ENCODE results near the gene VAT1.
A peak's percentile ranks its signal among the peaks of the same experiment; 100 is the strongest.

The VAT1 gene

DNA sequence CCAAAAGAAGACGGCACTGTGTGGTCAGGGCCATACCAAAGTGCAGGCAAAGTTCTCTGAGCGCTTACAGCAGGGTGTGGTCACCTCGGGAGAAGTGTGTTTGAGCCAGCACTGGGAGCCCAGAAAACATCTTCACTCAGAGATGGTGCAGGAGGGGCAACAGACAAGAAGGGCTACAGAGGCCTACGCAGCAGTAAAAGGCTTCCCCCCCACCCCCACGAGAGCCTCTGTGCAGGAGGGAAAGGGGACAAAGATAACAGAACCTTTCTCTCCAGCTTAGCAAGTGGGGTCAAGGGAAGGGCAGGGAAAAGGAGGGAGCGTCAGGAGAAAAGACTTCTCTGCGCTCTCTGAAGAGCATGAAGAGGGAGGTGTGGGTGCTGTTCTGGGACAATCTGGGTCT, 2.8 kb downstream of the VAT1 start:
- peaks cover 35% of the 10 kb centered on the region for H3K36me3 ChIP-seq (replicated peaks)
- no peaks in the 10 kb centered on the region for H3K27me3 ChIP-seq (replicated peaks)
- no peak overlapping the region for H3K4me3 ChIP-seq (ENCODE audit: low read depth, low read length)
- in situ Hi-C loops (cut with HindIII; ENCODE audit: low pct_ligation_motif_present, low sequenced_read_pairs), result no loop called here
- TF ChIP-seq, protein P1, sequence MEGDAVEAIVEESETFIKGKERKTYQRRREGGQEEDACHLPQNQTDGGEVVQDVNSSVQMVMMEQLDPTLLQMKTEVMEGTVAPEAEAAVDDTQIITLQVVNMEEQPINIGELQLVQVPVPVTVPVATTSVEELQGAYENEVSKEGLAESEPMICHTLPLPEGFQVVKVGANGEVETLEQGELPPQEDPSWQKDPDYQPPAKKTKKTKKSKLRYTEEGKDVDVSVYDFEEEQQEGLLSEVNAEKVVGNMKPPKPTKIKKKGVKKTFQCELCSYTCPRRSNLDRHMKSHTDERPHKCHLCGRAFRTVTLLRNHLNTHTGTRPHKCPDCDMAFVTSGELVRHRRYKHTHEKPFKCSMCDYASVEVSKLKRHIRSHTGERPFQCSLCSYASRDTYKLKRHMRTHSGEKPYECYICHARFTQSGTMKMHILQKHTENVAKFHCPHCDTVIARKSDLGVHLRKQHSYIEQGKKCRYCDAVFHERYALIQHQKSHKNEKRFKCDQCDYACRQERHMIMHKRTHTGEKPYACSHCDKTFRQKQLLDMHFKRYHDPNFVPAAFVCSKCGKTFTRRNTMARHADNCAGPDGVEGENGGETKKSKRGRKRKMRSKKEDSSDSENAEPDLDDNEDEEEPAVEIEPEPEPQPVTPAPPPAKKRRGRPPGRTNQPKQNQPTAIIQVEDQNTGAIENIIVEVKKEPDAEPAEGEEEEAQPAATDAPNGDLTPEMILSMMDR (IDR thresholded peaks at IDR 0.05; ENCODE audit: low read depth, low read length, missing control alignments), result no peak
- no peak for DNase-seq
- peak overlapping the region; percentile 9 for H3K27ac ChIP-seq

DNA sequence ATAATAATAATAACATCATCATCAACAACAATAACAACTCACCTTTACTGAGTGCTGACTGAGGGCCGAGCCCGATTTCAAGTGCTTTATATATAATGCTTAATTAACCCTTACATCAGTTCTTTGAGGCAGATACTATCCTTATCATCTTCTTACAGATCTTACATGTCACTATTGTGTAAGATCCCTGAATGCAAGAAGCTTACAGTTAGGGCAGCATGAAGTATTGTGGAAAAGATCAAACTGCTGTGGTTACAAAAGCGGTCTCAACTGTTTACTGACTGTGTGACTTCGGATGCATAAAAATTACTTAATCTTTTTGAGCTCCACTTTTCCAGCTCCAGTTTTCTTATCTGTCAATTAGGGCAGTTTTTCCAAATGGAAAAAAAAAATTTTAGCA, 3.3 kb downstream of the VAT1 start:
- Histone ChIP-seq H3K36me3 (replicated peaks) (peaks cover 40% of the 10 kb centered on the region), H3K27me3 (replicated peaks) (no peaks in the 10 kb centered on the region), H3K4me3 (ENCODE audit: low read depth, low read length) (no peak overlapping the region), H3K27ac (no peak overlapping the region)
- no peak for DNase-seq
- in situ Hi-C loops (cut with HindIII; ENCODE audit: low pct_ligation_motif_present, low sequenced_read_pairs), result no loop called here
- TF ChIP-seq, protein P1 (IDR thresholded peaks at IDR 0.05; ENCODE audit: low read depth, low read length, missing control alignments), result no peak

DNA sequence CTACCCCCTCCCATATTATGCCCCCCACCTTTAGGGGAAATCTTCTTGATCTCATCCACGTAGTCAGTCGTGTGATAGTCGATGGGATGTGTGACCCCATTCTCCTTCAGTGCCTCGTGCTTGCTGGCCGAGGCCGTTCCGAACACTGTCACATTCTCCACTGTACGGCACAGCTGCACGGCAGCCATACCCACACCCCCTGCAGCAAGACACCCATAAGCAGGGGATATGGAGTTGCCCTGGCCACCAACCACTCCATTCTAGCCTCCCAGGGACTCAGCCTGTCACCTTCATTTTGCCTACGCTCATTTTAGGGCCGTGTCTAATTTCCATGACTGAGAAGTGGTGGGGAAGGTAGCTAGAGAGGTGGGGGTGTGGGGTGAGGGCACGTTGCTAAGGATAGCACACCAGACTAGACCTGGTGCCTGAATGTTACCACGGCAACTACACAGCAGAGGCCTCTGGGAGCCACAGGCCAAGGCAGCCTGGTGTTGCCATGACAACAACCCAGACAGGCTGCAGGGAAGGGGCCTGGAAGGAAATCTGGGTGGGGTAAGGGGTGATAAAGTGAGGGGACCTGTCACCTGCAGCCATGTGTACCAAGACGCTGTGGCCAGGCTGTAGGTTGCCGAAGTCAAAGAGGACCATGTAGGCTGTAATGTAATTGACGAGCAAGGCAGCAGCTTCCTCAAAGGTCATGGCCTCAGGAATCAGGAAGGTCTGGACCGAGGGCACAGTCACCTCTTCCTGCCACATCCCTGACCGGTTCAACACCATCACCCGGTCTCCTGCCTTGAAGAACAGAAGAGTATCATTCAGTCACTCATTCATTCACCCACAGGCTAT, 4.0 kb downstream of the VAT1 start:
- Histone ChIP-seq H3K27me3 (replicated peaks) (no peaks in the 10 kb centered on the region), H3K27ac (no peak overlapping the region), H3K4me3 (ENCODE audit: low read depth, low read length) (no peak overlapping the region), H3K36me3 (replicated peaks) (peaks cover 46% of the 10 kb centered on the region)
- in situ Hi-C loops (cut with HindIII; ENCODE audit: low pct_ligation_motif_present, low sequenced_read_pairs), result no loop called here
- no peak for DNase-seq
- TF ChIP-seq, protein P1 (IDR thresholded peaks at IDR 0.05; ENCODE audit: low read depth, low read length, missing control alignments), result no peak

DNA sequence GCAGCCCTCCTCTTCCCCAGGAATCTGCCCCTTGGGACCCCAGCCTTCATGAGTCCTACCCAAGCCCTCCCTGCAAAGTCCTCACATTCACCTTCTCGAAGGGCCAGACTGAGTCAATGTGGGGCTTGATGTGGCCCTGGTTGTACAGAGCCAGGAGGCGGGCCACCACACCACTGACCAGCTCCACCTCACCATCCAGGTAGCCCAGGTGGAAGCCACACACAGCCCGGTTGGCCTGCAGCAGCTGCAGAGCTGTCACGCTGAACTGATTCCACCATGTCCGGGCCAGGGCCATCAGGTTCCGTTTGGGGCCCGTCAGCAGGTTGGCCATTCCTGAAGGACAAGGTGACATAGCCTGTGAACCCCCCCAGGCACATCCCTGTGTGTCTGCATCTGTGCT, 6.0 kb downstream of the VAT1 start:
- Histone ChIP-seq H3K4me3 (ENCODE audit: low read depth, low read length) (no peak overlapping the region), H3K27me3 (replicated peaks) (no peaks in the 10 kb centered on the region), H3K36me3 (replicated peaks) (peaks cover 50% of the 10 kb centered on the region), H3K27ac (no peak overlapping the region)
- in situ Hi-C loops (cut with HindIII; ENCODE audit: low pct_ligation_motif_present, low sequenced_read_pairs), result no loop called here
- DNase-seq, result no peak
- TF ChIP-seq, protein P1 (IDR thresholded peaks at IDR 0.05; ENCODE audit: low read depth, low read length, missing control alignments), result no peak

DNA sequence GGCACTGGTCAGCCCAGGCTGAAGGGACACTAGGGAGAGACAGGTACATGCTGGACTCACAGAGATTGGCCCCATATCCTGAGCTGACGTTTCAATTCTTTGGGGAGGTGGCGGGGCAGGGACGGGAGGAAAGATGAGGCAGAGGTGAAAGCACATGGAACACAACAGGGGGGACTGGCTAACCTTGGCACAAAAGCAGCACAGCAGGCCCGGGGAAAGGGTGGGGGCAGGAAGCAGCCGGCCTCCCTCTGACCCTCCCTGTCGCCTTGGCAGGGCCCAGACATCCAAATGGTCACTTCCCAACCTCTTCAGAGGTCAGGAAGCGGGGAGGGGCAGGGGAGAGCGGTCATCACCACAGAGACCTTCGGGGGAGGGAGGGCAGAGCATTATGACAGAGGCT, 6.6 kb downstream of the VAT1 start:
- TF ChIP-seq, protein P1 (IDR thresholded peaks at IDR 0.05; ENCODE audit: low read depth, low read length, missing control alignments), result no peak
- Histone ChIP-seq H3K4me3 (ENCODE audit: low read depth, low read length) (no peak overlapping the region), H3K27ac (no peak overlapping the region), H3K27me3 (replicated peaks) (no peaks in the 10 kb centered on the region), H3K36me3 (replicated peaks) (peaks cover 50% of the 10 kb centered on the region)
- in situ Hi-C loops (cut with HindIII; ENCODE audit: low pct_ligation_motif_present, low sequenced_read_pairs), result no loop called here
- no peak for DNase-seq
